ENCODE results near the gene HOMER3. TPM values are rescaled to one million over a fixed set of nuclear protein-coding genes. Genes with fewer than 3 reads are reported as not detected.
"Not testable (repeated sequence)": the region's sequence is repeated elsewhere in the genome, so short reads cannot be mapped to it uniquely, and the experiment has no call there.

HOMER3 gene
- total RNA-seq, 1 donor, result 18.9 TPM

- H3K27me3 ChIP-seq (ENCODE audit: insufficient read depth, low read length), result no peaks in the 10 kb centered on the region
- H3K4me3 ChIP-seq (ENCODE audit: low read length), result no peak overlapping the region
- H3K9me3 ChIP-seq (ENCODE audit: low read depth, low read length), result no peaks in the 10 kb centered on the region
- peaks cover 63% of the 10 kb centered on the region for H3K4me1 ChIP-seq (ENCODE audit: insufficient read depth, low read length)
Observed at GRCh38 chr19:18967358-18968146, 26.5 kb upstream of the HOMER3 start.

DNA sequence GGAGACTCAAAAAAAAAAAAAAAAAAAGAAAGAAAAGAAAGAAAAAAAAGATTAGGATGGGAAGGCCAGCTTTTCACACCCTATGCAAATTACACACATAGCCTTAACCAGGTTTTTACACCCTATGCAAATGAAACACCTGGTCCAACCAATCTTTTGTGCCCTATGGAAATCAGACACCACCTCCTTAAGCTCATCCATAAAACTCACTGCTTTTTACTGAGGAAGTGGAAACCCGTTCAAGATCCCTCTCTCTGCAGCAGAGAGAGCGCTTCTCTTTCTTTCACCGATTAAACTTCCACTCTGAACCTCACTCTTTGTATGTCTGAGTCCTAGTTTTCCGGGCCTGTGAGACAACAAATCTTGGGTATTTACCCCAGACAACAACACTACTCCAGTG is 25.3 kb upstream of the HOMER3 start:
- Histone ChIP-seq H3K4me3 (ENCODE audit: low read length) (no peak overlapping the region), H3K4me1 (ENCODE audit: insufficient read depth, low read length) (peaks cover 56% of the 10 kb centered on the region), H3K27me3 (ENCODE audit: insufficient read depth, low read length) (no peaks in the 10 kb centered on the region), H3K9me3 (ENCODE audit: low read depth, low read length) (no peaks in the 10 kb centered on the region)

DNA sequence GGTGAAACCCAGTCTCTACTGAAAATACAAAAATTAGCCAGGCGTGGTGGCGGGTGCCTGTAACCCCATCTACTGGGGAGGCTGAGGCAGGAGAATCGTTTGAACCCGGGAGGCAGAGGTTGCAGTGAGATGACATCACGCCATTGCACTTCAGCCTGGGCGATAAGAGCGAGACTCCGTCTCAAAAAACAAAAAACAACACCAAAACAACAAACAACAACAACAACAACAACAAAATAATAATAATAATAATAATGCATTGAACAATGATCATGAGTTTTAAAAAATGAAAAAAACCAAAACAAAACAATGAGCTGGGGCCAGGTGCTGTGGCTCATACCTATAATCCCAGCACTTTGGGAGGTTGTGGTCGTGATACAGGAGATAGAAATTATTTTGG is 23.1 kb upstream of the HOMER3 start:
- H3K4me3 ChIP-seq (ENCODE audit: low read length), result no peak overlapping the region
- H3K4me1 ChIP-seq (ENCODE audit: insufficient read depth, low read length), result peaks cover 37% of the 10 kb centered on the region
- H3K27me3 ChIP-seq (ENCODE audit: insufficient read depth, low read length), result no peaks in the 10 kb centered on the region
- H3K9me3 ChIP-seq (ENCODE audit: low read depth, low read length), result no peaks in the 10 kb centered on the region

GRCh38 chr19:18961767-18962620 is 21.0 kb upstream of the HOMER3 start:
- H3K9me3 ChIP-seq (ENCODE audit: low read depth, low read length), result no peaks in the 10 kb centered on the region
- peaks cover 16% of the 10 kb centered on the region for H3K4me1 ChIP-seq (ENCODE audit: insufficient read depth, low read length)
- no peaks in the 10 kb centered on the region for H3K27me3 ChIP-seq (ENCODE audit: insufficient read depth, low read length)
- H3K4me3 ChIP-seq (ENCODE audit: low read length), result no peak overlapping the region

- no peaks in the 10 kb centered on the region for H3K27me3 ChIP-seq (ENCODE audit: insufficient read depth, low read length)
- no peak overlapping the region for H3K4me3 ChIP-seq (ENCODE audit: low read length)
- H3K4me1 ChIP-seq (ENCODE audit: insufficient read depth, low read length), result peaks cover 6% of the 10 kb centered on the region
- no peaks in the 10 kb centered on the region for H3K9me3 ChIP-seq (ENCODE audit: low read depth, low read length)
Observed at GRCh38 chr19:18960370-18960769, 19.4 kb upstream of the HOMER3 start.

GRCh38 chr19:18955042-18955441 is 14.0 kb upstream of the HOMER3 start:
- no peaks in the 10 kb centered on the region for H3K4me1 ChIP-seq (ENCODE audit: insufficient read depth, low read length)
- no peaks in the 10 kb centered on the region for H3K9me3 ChIP-seq (ENCODE audit: low read depth, low read length)
- no peaks in the 10 kb centered on the region for H3K27me3 ChIP-seq (ENCODE audit: insufficient read depth, low read length)
- H3K4me3 ChIP-seq (ENCODE audit: low read length), result no peak overlapping the region

GRCh38 chr19:18954094-18954493 is 13.1 kb upstream of the HOMER3 start:
- no peak overlapping the region for H3K4me3 ChIP-seq (ENCODE audit: low read length)
- no peaks in the 10 kb centered on the region for H3K9me3 ChIP-seq (ENCODE audit: low read depth, low read length)
- H3K4me1 ChIP-seq (ENCODE audit: insufficient read depth, low read length), result no peaks in the 10 kb centered on the region
- H3K27me3 ChIP-seq (ENCODE audit: insufficient read depth, low read length), result no peaks in the 10 kb centered on the region

GRCh38 chr19:18952364-18953003 is 11.5 kb upstream of the HOMER3 start:
- H3K27me3 ChIP-seq (ENCODE audit: insufficient read depth, low read length), result not testable (repeated sequence)

GRCh38 chr19:18951721-18952281 is 10.8 kb upstream of the HOMER3 start:
- Histone ChIP-seq H3K9me3 (ENCODE audit: low read depth, low read length) (no peaks in the 10 kb centered on the region), H3K4me1 (ENCODE audit: insufficient read depth, low read length) (no peaks in the 10 kb centered on the region), H3K4me3 (ENCODE audit: low read length) (no peak overlapping the region), H3K27me3 (ENCODE audit: insufficient read depth, low read length) (no peaks in the 10 kb centered on the region)

More at GRCh38 chr19:18952364-18953003, 11.5 kb upstream of the HOMER3 start:
- not testable (repeated sequence) for H3K4me3 ChIP-seq (ENCODE audit: low read length); H3K9me3 ChIP-seq (ENCODE audit: low read depth, low read length); H3K4me1 ChIP-seq (ENCODE audit: insufficient read depth, low read length)

DNA sequence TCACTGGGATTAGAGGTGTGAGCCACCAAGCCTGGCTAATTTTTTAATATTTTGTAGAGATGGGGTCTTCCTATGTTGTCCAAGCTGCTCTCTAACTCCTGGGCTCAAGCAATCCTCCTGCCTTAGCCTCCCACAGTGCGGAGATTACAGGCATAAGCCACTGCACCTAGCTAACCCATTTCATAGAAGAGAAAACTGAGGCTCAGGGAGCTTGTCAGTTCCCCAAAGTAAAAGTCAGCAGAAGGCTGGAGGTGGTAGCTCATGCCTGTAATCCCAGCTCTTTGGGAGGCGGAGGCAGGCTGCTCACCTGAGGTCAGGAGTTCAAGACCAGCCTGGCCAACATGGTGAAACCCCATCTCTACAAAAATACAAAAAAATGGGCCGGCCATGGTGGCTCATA is 8.8 kb upstream of the HOMER3 start:
- no peak overlapping the region for H3K4me3 ChIP-seq (ENCODE audit: low read length)
- no peaks in the 10 kb centered on the region for H3K9me3 ChIP-seq (ENCODE audit: low read depth, low read length)
- H3K4me1 ChIP-seq (ENCODE audit: insufficient read depth, low read length), result peaks cover 4% of the 10 kb centered on the region
- H3K27me3 ChIP-seq (ENCODE audit: insufficient read depth, low read length), result no peaks in the 10 kb centered on the region

DNA sequence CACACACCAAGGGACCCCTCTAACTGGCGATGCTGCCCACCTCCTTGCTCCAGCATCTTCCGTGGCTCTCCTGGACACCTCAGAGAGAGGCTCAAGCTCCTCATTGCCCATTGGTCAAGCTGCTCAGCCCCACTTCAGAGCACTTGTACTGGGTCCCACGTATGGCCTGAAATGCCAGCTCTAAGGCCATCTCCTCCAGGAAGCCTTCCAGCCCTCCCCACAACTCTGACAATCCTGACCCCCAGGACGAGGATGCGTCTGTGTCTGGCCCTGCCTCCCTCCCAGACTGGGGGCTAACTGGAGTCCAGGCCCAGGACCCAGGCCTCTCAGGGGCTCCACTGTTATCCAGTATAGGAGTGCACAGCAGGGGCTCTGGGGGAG is 7.9 kb upstream of the HOMER3 start:
- Histone ChIP-seq H3K27me3 (ENCODE audit: insufficient read depth, low read length) (no peaks in the 10 kb centered on the region), H3K4me3 (ENCODE audit: low read length) (no peak overlapping the region), H3K4me1 (ENCODE audit: insufficient read depth, low read length) (peaks cover 4% of the 10 kb centered on the region), H3K9me3 (ENCODE audit: low read depth, low read length) (no peaks in the 10 kb centered on the region)

DNA sequence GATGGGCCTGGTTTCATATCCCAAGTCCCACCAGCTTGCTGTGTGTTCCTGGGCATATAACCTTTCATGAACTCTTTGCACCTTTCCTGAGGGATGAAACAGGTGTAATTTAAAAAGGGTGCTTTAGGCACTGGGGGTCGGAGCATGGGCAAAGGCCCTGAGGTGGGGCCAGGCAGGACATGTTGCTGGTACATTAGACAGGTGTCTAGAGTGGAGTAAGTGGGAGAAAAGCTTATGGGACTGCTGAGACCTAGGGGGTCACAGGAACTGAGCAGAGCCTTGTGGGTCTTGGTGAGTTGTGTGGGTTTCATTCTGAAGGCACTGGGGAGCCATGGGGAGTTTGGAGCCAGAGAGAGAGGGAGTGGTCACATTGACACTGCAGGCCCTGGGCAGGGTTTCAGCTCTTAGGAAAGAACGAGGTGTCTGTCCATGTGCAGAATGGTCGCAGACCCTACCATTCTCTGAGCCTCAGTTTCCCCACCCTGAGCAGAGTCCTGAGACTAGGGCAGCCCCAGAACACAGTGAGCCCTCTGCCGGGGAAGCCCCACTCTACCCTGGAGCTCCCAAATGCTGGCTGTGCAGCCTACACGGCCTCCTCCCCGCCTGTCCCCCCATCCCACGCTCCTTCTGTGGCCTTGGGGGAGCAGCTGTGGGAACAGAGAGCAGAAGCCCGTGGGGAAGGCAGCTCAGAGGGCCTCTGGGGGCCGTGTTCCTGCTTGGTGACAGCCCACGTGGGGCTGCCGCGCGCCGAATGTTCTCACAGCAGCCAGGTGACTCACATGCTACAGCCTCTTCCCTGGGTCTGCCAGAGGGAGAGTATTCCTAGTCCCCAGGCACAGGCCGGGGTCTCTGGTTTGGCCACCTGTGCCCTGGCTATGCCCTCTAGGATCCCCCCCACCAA is 7.3 kb upstream of the HOMER3 start:
- Histone ChIP-seq H3K27me3 (ENCODE audit: insufficient read depth, low read length) (no peaks in the 10 kb centered on the region), H3K9me3 (ENCODE audit: low read depth, low read length) (no peaks in the 10 kb centered on the region), H3K4me1 (ENCODE audit: insufficient read depth, low read length) (peaks cover 4% of the 10 kb centered on the region), H3K4me3 (ENCODE audit: low read length) (no peak overlapping the region)

DNA sequence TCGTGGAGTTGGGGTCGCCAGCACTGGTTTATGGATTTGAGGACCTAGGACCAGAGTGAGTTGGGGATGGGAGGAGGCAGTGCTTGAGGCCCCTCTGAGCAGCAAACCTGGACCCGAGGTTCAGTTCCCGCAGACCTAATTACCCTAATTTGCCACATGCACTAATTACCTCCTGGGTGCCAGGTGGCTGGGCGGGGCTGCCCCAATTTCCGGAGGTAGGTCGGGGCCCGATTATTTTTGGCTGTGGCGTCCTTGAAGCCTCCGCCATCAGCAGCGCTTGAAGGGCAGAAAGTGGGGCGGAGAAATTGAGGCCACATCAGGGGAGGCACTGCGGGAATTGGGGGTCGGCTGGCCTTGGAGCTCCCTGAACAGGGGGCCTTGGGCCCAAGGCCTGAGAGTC is 5.9 kb upstream of the HOMER3 start:
- no peaks in the 10 kb centered on the region for H3K9me3 ChIP-seq (ENCODE audit: low read depth, low read length)
- H3K4me3 ChIP-seq (ENCODE audit: low read length), result no peak overlapping the region
- peaks cover 5% of the 10 kb centered on the region for H3K4me1 ChIP-seq (ENCODE audit: insufficient read depth, low read length)
- no peaks in the 10 kb centered on the region for H3K27me3 ChIP-seq (ENCODE audit: insufficient read depth, low read length)

- Histone ChIP-seq H3K4me1 (ENCODE audit: insufficient read depth, low read length) (peaks cover 11% of the 10 kb centered on the region), H3K9me3 (ENCODE audit: low read depth, low read length) (no peaks in the 10 kb centered on the region), H3K27me3 (ENCODE audit: insufficient read depth, low read length) (no peaks in the 10 kb centered on the region), H3K4me3 (ENCODE audit: low read length) (no peak overlapping the region)
Observed at GRCh38 chr19:18946335-18946734, 5.3 kb upstream of the HOMER3 start.
